Upper lobe of left lung (tissue), 4 donors: Measurements from ENCODE around the gene CADM1.

Source experiments
- CTCF ChIP-seq, 6 experiments: fragments of 450-650 bp in 4 of 6; fragments of 200-600 bp in 2 of 6; sonication (generic) in 2 of 6; IDR thresholded peaks; one replicate each; pipeline ENCODE4 v1.5.1; 2016 to 2019; ENCODE audit warnings: antibody characterized with exemption in 6 of 6
- POLR2A ChIP-seq, 4 donors: fragments of 450-650 bp; IDR thresholded peaks; one replicate each; pipeline ENCODE4 v1.5.1; 2016 to 2017; ENCODE audit warnings: antibody characterized with exemption in 4 of 4, mild to moderate bottlenecking in 2 of 4
- POLR2AphosphoS5 ChIP-seq, 2 donors: sonication (generic); formaldehyde crosslinking; IDR thresholded peaks; one replicate each; pipeline ENCODE4 v1.5.1; 2017; ENCODE audit warnings: antibody characterized with exemption in 2 of 2

GRCh38 chr11:115141231-115142114 is 362.7 kb downstream of the CADM1 start:
- no peak for TF ChIP-seq POLR2A (IDR thresholded peaks at IDR 0.05)
- TF ChIP-seq CTCF (IDR thresholded peaks at IDR 0.05), result no peak
- no peak for TF ChIP-seq POLR2AphosphoS5 (IDR thresholded peaks at IDR 0.05)
